H1 (cell line): Measurements from ENCODE around the gene LRRC2. TPM values are rescaled to one million over a fixed set of nuclear protein-coding genes. Genes with fewer than 3 reads are reported as not detected.

Experiments used
- CTCF ChIA-PET: fragments of 300-600 bp; sonication (Branson Sonifier 250); formaldehyde crosslinking; loops from one replicate; lab custom pipeline; 2021; ENCODE audit not compliant: partially characterized antibody; lab: Charles Lee
- POLR2A ChIA-PET: fragments of 300-600 bp; sonication (Branson Sonifier 250); formaldehyde crosslinking; loops from one replicate; lab custom pipeline; 2021; ENCODE audit warnings: inconsistent platforms; ENCODE audit not compliant: partially characterized antibody; lab: Charles Lee
- DNase-seq, 2 experiments: peaks; one replicate each; pipeline versions ENCODE4 v3.0.0 to v3.0.0-alpha.2; 2010 to 2022; ENCODE audit warnings: low spot score in 2 of 2, low read depth in 1 of 2, mixed read lengths in 1 of 2
- FAIRE-seq: peaks from 2 replicates; lab custom pipeline; 2011; peaks lifted over from hg19 to GRCh38; lab: Jason Lieb, UNC
- H2AFZ ChIP-seq: 2 replicates; pipeline ENCODE4 v1.8.1; 2012; ENCODE audit warnings: low read length, inconsistent platforms
- H2AK5ac ChIP-seq: 2 replicates; pipeline ENCODE4 v1.6.1; 2013; ENCODE audit warnings: low read depth, low read length
- H2BK120ac ChIP-seq: replicated peaks from 2 replicates; pipeline ENCODE3; 2013; ENCODE audit warnings: low read depth, low read length, inconsistent platforms
- H2BK12ac ChIP-seq: 2 replicates; pipeline ENCODE4 v1.6.1; 2013; ENCODE audit warnings: low read depth, low read length
- H2BK15ac ChIP-seq: 2 replicates; pipeline ENCODE4 v1.6.1; 2013; ENCODE audit warnings: low read length
- H2BK20ac ChIP-seq: 2 replicates; pipeline ENCODE4 v1.6.1; 2013; ENCODE audit warnings: low read length
- H2BK5ac ChIP-seq: 2 replicates; pipeline ENCODE4 v1.6.1; 2013; ENCODE audit warnings: low read depth, low read length
- H3K14ac ChIP-seq: 2 replicates; pipeline ENCODE4 v1.6.1; 2013; ENCODE audit warnings: inconsistent platforms; ENCODE audit not compliant: insufficient read length
- H3K18ac ChIP-seq: 2 replicates; pipeline ENCODE4 v1.6.1; 2013; ENCODE audit warnings: low read length; ENCODE audit errors: extremely low read depth
- H3K23ac ChIP-seq: 2 replicates; pipeline ENCODE4 v1.6.1; 2013; ENCODE audit warnings: inconsistent platforms; ENCODE audit not compliant: insufficient read length
- H3K23me2 ChIP-seq: 2 replicates; pipeline ENCODE4 v1.6.1; 2013; ENCODE audit warnings: low read depth, low read length
- H3K27ac ChIP-seq: 2 replicates; pipeline ENCODE4 v1.6.1; 2011; ENCODE audit warnings: low read depth, low read length, inconsistent platforms
- H3K27me3 ChIP-seq, 4 experiments: replicated peaks in 1 of 4; 1 replicate in 1 of 4; 2 replicates in 3 of 4; pipeline versions ENCODE4 v1.6.1 to v1.8.1; 2011 to 2013; ENCODE audit warnings: low read length in 3 of 4, mild to moderate bottlenecking in 3 of 4, inconsistent platforms in 2 of 4, mixed read lengths in 2 of 4, moderate library complexity in 1 of 4; ENCODE audit not compliant: control insufficient read depth in 3 of 4, insufficient read depth in 3 of 4; ENCODE audit errors: extremely low read depth in 1 of 4
- H3K36me3 ChIP-seq, 4 experiments: 2 replicates each; pipeline versions ENCODE4 v1.6.1 to v1.8.1; 2011 to 2013; ENCODE audit warnings: mild to moderate bottlenecking in 4 of 4, low read length in 3 of 4, moderate library complexity in 2 of 4, control low read depth in 1 of 4, inconsistent platforms in 1 of 4; ENCODE audit not compliant: insufficient read depth in 4 of 4, control insufficient read depth in 2 of 4
- H3K4ac ChIP-seq: replicated peaks from 2 replicates; pipeline ENCODE3; 2013; ENCODE audit warnings: low read length, low read depth, mixed read lengths, inconsistent platforms; ENCODE audit not compliant: insufficient read length
- H3K4me1 ChIP-seq, 4 experiments: replicated peaks in 1 of 4; 1 replicate in 1 of 4; 2 replicates in 3 of 4; pipeline versions ENCODE4 v1.6.1 to v1.8.1; 2011 to 2013; ENCODE audit warnings: low read length in 3 of 4, inconsistent platforms in 2 of 4, mixed read lengths in 1 of 4; ENCODE audit not compliant: insufficient read depth in 4 of 4, control insufficient read depth in 3 of 4
- H3K4me2 ChIP-seq, 2 experiments: 2 replicates each; pipeline versions ENCODE4 v1.6.1 to v1.8.1; 2011 to 2013; ENCODE audit warnings: low read depth in 2 of 2, low read length in 2 of 2, control low read depth in 1 of 2, inconsistent platforms in 1 of 2, mild to moderate bottlenecking in 1 of 2; ENCODE audit not compliant: insufficient read depth in 1 of 2
- H3K4me3 ChIP-seq, 4 experiments: fragments of 200-600, 300-600 bp in 1 of 4; sonication (generic), shearing (Covaris generic), sonication (Bioruptor Twin) in 1 of 4; 2 replicates each; pipeline versions ENCODE4 v1.5.1 to v1.8.1; 2011 to 2016; ENCODE audit warnings: low read length in 4 of 4, low read depth in 3 of 4, control low read depth in 2 of 4, inconsistent platforms in 2 of 4, mild to moderate bottlenecking in 2 of 4, mixed read lengths in 1 of 4, moderate library complexity in 1 of 4; ENCODE audit not compliant: insufficient read depth in 2 of 4; ENCODE audit errors: extremely low read depth in 1 of 4
- H3K56ac ChIP-seq: replicated peaks from 2 replicates; pipeline ENCODE3; 2013; ENCODE audit warnings: low read depth, mild to moderate bottlenecking, mixed read lengths, low read length, inconsistent platforms; ENCODE audit not compliant: insufficient read length
- H3K79me1 ChIP-seq: 2 replicates; pipeline ENCODE4 v1.6.1; 2013; ENCODE audit warnings: low read depth, low read length, control low read depth
- H3K79me2 ChIP-seq, 2 experiments: 2 replicates each; pipeline versions ENCODE4 v1.6.1 to v1.8.1; 2012 to 2013; ENCODE audit warnings: low read length in 2 of 2, mild to moderate bottlenecking in 2 of 2, inconsistent platforms in 1 of 2; ENCODE audit not compliant: insufficient read depth in 2 of 2, control insufficient read depth in 1 of 2
- H3K9ac ChIP-seq, 4 experiments: replicated peaks in 1 of 4; 1 replicate in 1 of 4; 2 replicates in 3 of 4; pipeline versions ENCODE4 v1.6.1 to v1.8.1; 2011 to 2013; ENCODE audit warnings: low read depth in 3 of 4, low read length in 3 of 4, control low read depth in 2 of 4, mild to moderate bottlenecking in 2 of 4, moderate library complexity in 2 of 4, inconsistent platforms in 1 of 4; ENCODE audit errors: extremely low read depth in 1 of 4
- H3K9me3 ChIP-seq, 2 experiments: 2 replicates each; pipeline versions ENCODE4 v1.6.1 to v1.8.1; 2012 to 2013; ENCODE audit warnings: mild to moderate bottlenecking in 2 of 2, moderate library complexity in 2 of 2, control low read depth in 1 of 2, inconsistent platforms in 1 of 2, low read depth in 1 of 2, low read length in 1 of 2, mixed read lengths in 1 of 2; ENCODE audit not compliant: insufficient read depth in 2 of 2
- H4K20me1 ChIP-seq, 2 experiments: replicated peaks in 1 of 2; 2 replicates each; pipeline versions ENCODE3 to v1.8.1; 2011 to 2013; ENCODE audit warnings: inconsistent platforms in 2 of 2, low read length in 2 of 2, mild to moderate bottlenecking in 1 of 2; ENCODE audit not compliant: insufficient read depth in 2 of 2, control insufficient read depth in 1 of 2
- H4K5ac ChIP-seq: 2 replicates; pipeline ENCODE4 v1.6.1; 2013; ENCODE audit warnings: low read length, low read depth, mixed read lengths, inconsistent platforms; ENCODE audit not compliant: insufficient read length
- H4K8ac ChIP-seq: 2 replicates; pipeline ENCODE4 v1.8.0; 2013; ENCODE audit warnings: mild to moderate bottlenecking, moderate library complexity, low read length, inconsistent platforms; ENCODE audit not compliant: insufficient read depth; ENCODE audit errors: extremely low read depth
- H4K91ac ChIP-seq: replicated peaks from 2 replicates; pipeline ENCODE3; 2013; ENCODE audit warnings: low read length, mixed read lengths, inconsistent platforms; ENCODE audit not compliant: insufficient read length
- BACH1 ChIP-seq: IDR thresholded peaks from 2 replicates; pipeline ENCODE4 v1.6.1; 2012; ENCODE audit warnings: low read length, improper control_type of control experiment
- BCL11A ChIP-seq, 2 experiments: IDR thresholded peaks; one replicate each; pipeline ENCODE4 v1.6.1; 2011; ENCODE audit warnings: low read depth in 2 of 2, low read length in 2 of 2, mild to moderate bottlenecking in 2 of 2
- CHD2 ChIP-seq: IDR thresholded peaks from 2 replicates; pipeline ENCODE4 v1.6.1; 2012; ENCODE audit warnings: low read length, improper control_type of control experiment
- POU5F1 ChIP-seq: IDR thresholded peaks from 2 replicates; pipeline ENCODE4 v1.6.1; 2011; ENCODE audit warnings: low read depth, mild to moderate bottlenecking, low read length, moderate library complexity
- TBP ChIP-seq: IDR thresholded peaks from 2 replicates; pipeline ENCODE4 v1.6.1; 2011; ENCODE audit warnings: low read depth, low read length, improper control_type of control experiment
- WGBS, 2 experiments: shearing (Covaris generic) in 1 of 2; methylation state at CpG; one replicate each; pipeline versions ENCODE4 v1.1.6 to v1.1.7; 2013 to 2015; ENCODE audit warnings: low lambda C conversion rate in 2 of 2, mixed read lengths in 2 of 2, inconsistent platforms in 1 of 2, low coverage in 1 of 2, missing lambda C conversion rate in 1 of 2; ENCODE audit not compliant: insufficient replicate concordance in 2 of 2, insufficient coverage in 1 of 2, insufficient read length in 1 of 2; ENCODE audit errors: extremely low coverage in 1 of 2, missing lambda C conversion rate in 1 of 2; 5-methylcytosine and 5-hydroxymethylcytosine counted together
- polyA plus RNA-seq, 7 experiments: library from polyadenylated mRNA; depleted of rRNA in 3 of 7; stranded (reverse) in 5 of 7; unstranded in 2 of 7; fragments of >200 nt in 5 of 7; fragments of 200-250 nt in 2 of 7; gene quantifications; 1 replicate in 5 of 7; 2 replicates in 1 of 7; 4 replicates in 1 of 7; pipeline versions ENCODE4 v1.2.1 to v1.2.3, GENCODE V29; 2011 to 2013; ENCODE audit warnings: missing spikeins in 2 of 7, mixed read lengths in 2 of 7
- total RNA-seq: library from RNA; stranded (reverse); fragmentation: NEBNext Ultra II Directional; extraction: Animal tissue kit (Norgen Biotek cat#: 25700); gene quantifications from 2 replicates; pipeline ENCODE4 v1.2.1, GENCODE V29; 2021
- TF ChIP-seq, protein P1 (sequence below): IDR thresholded peaks from 2 replicates; pipeline ENCODE4 v1.6.1; 2011; ENCODE audit warnings: low read depth, mild to moderate bottlenecking, low read length; ENCODE audit not compliant: insufficient read depth

LRRC2 gene
- total and polyA plus RNA-seq, 2 of the 8 experiments (the other 6 are each of a cell fraction or from before 2014, with no cell fraction given), result 1.4 to 6.4 TPM

DNA sequence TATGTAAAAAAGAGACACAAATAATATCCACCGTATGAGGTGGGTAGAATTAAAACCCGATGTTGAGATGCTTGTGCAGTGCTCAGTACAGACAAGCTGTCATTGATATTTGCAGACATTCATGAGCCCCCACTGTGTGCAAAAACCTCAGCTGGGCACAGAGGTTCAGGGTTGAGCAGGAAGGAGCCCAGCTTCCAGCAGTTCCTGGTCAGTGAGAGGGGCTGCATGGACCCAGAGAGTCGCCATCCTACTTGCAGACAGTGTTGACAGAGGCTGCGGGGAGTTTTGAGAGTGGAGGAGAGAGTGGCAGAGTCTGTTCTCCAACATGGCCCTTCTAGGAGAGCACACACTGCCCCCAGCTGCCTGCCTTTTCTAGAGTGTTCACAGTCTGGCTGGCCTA is 95.3 kb downstream of the LRRC2 start:
- no peak overlapping the region for H2AFZ ChIP-seq
- no peak overlapping the region for H3K56ac ChIP-seq
- no peaks in the 10 kb centered on the region for H3K36me3 ChIP-seq
- no peaks in the 10 kb centered on the region for H3K79me2 ChIP-seq
- CTCF ChIA-PET, result interaction anchor here (0.6 to 7.5 kb wide), 8 partner anchors 10 to 1917 kb away, joined by 3 to 38 read pairs (median 4); no protein-coding TSS in a partner anchor
- H3K79me1 ChIP-seq, result no peaks in the 10 kb centered on the region
- H3K18ac ChIP-seq, result no peak overlapping the region
- peaks cover 0 to 1% of the 10 kb centered on the region in 2 experiments for H4K20me1 ChIP-seq
- H3K9me3 ChIP-seq, result no peaks in the 10 kb centered on the region
- no peak overlapping the region for H2BK120ac ChIP-seq
- H3K4me2 ChIP-seq, result no peak overlapping the region
- H3K4ac ChIP-seq, result no peak overlapping the region
- TF ChIP-seq POU5F1, result no peak
- no peak for TF ChIP-seq BACH1
- TF ChIP-seq, protein P1, sequence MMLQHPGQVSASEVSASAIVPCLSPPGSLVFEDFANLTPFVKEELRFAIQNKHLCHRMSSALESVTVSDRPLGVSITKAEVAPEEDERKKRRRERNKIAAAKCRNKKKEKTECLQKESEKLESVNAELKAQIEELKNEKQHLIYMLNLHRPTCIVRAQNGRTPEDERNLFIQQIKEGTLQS, result no peak
- TF ChIP-seq TBP, result no peak
- TF ChIP-seq BCL11A (IDR thresholded peaks at IDR 0.05; ENCODE audit: low read depth in 2 of 2, low read length in 2 of 2), result no peak
- TF ChIP-seq CHD2, result no peak
- TF ChIP-seq, all 59 proteins: peak for 0
- no peak overlapping the region for H3K4me3 ChIP-seq
- no peak overlapping the region for H3K9ac ChIP-seq
- H2BK20ac ChIP-seq, result no peak overlapping the region
- H2BK15ac ChIP-seq, result no peak overlapping the region
- no peak overlapping the region for H2BK5ac ChIP-seq
- H2AK5ac ChIP-seq, result no peak overlapping the region
- H3K23ac ChIP-seq, result no peak overlapping the region
- H3K14ac ChIP-seq, result no peak overlapping the region
- H4K91ac ChIP-seq, result no peak overlapping the region
- WGBS, 2 experiments, result 95% methylated on average over 4 of the region's 4 CpGs; no CpG with 5 or more reads in 1 of the 2 experiments
- H4K8ac ChIP-seq, result no peak overlapping the region
- peaks cover 0 to 3% (median 0%) of the 10 kb centered on the region in 4 experiments; a peak in 4 of 7 replicates for H3K27me3 ChIP-seq
- POLR2A ChIA-PET, result no interaction called here
- H4K5ac ChIP-seq, result no peak overlapping the region
- DNase-seq (peak in 1 of 2 experiments; percentile 36), FAIRE-seq (no peak)
- H2BK12ac ChIP-seq, result no peak overlapping the region
- H3K23me2 ChIP-seq, result peaks cover 2% of the 10 kb centered on the region; the same call in 1 of the 2 replicates
- no peak overlapping the region for H3K27ac ChIP-seq
- H3K4me1 ChIP-seq, result no peaks in the 10 kb centered on the region
